Activated naive CD4-positive, alpha-beta T cell treated with anti-CD3 and anti-CD28 coated beads, Interleukin-2, amount 10 ng/mL, durations not matched to agents 7 days and 5 days (primary cell): ENCODE results near the gene ASIC4.

Source experiments
- CTCF ChIA-PET: fragments of 350-600 bp; sonication (Branson Sonifier 250); formaldehyde crosslinking; loops from one replicate; lab custom pipeline; 2021; ENCODE audit warnings: antibody characterized with exemption; lab: Charles Lee
- DNase-seq: peaks from one replicate; pipeline ENCODE4 v3.0.0-alpha.2; 2020
- H3K27ac Mint-ChIP-seq: one replicate; pipeline ENCODE4 v1.8.0; 2021; ENCODE audit warnings: mild to moderate bottlenecking, moderate library complexity, mixed read lengths
- H3K27me3 Mint-ChIP-seq: one replicate; pipeline ENCODE4 v1.8.0; 2021; ENCODE audit warnings: mild to moderate bottlenecking, mixed read lengths
- H3K36me3 Mint-ChIP-seq: one replicate; pipeline ENCODE4 v1.8.0; 2021; ENCODE audit warnings: mixed read lengths
- H3K4me1 Mint-ChIP-seq: one replicate; pipeline ENCODE4 v1.8.0; 2021; ENCODE audit warnings: mixed read lengths
- H3K4me3 Mint-ChIP-seq: one replicate; pipeline ENCODE4 v1.8.0; 2021; ENCODE audit warnings: mild to moderate bottlenecking, moderate library complexity, mixed read lengths
- H3K9me3 Mint-ChIP-seq: one replicate; pipeline ENCODE4 v1.8.0; 2021; ENCODE audit warnings: mixed read lengths

ASIC4 gene, protein sequence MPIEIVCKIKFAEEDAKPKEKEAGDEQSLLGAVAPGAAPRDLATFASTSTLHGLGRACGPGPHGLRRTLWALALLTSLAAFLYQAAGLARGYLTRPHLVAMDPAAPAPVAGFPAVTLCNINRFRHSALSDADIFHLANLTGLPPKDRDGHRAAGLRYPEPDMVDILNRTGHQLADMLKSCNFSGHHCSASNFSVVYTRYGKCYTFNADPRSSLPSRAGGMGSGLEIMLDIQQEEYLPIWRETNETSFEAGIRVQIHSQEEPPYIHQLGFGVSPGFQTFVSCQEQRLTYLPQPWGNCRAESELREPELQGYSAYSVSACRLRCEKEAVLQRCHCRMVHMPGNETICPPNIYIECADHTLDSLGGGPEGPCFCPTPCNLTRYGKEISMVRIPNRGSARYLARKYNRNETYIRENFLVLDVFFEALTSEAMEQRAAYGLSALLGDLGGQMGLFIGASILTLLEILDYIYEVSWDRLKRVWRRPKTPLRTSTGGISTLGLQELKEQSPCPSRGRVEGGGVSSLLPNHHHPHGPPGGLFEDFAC

DNA sequence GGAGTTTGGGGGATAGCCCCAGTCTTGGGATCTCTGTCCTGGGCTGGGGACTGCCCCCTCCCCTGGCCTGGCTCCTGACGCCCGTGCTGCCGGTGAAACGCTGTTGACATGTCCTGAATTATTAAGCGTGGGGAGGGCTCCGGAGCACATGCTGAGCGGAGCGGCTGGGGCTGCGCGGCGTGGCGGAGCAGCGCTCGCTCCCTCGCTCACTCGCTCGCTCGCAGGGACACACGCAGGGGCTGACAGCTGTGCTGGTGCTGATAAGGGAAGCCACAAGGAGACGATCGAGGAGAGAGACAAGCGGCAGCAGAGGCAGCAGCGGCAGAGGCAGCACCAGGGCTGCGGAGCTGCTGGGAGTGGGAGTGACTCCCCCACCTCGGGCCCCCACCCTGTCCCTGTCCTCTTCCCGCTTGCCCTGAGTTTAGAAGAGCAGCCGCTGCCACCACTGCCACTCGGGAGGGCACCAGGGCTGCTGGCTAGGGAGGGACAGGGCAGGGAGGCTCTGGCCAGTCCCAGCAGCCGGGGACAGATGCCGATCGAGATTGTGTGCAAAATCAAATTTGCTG is at the start of gene ASIC4:
Gene ASIC4 (plus strand): TSS at position 287 of the 566 bp plus-strand sequence. CDS start 243 bp downstream, at position 530.
- no peak for DNase-seq
- Mint-ChIP-seq H3K27ac (no peak within 1 kb of the TSS), H3K4me1 (peaks cover 13% of the 10 kb centered on the region), H3K27me3 (peaks cover 96% of the 10 kb centered on the region), H3K36me3 (no peaks in the 10 kb centered on the region), H3K9me3 (no peaks in the 10 kb centered on the region), H3K4me3 (no peak within 1 kb of the TSS)
- CTCF ChIA-PET, result interaction anchor here (0.7 kb wide), 1 partner anchor 19 kb away, joined by 3 read pairs; a partner anchor contains a TSS

DNA sequence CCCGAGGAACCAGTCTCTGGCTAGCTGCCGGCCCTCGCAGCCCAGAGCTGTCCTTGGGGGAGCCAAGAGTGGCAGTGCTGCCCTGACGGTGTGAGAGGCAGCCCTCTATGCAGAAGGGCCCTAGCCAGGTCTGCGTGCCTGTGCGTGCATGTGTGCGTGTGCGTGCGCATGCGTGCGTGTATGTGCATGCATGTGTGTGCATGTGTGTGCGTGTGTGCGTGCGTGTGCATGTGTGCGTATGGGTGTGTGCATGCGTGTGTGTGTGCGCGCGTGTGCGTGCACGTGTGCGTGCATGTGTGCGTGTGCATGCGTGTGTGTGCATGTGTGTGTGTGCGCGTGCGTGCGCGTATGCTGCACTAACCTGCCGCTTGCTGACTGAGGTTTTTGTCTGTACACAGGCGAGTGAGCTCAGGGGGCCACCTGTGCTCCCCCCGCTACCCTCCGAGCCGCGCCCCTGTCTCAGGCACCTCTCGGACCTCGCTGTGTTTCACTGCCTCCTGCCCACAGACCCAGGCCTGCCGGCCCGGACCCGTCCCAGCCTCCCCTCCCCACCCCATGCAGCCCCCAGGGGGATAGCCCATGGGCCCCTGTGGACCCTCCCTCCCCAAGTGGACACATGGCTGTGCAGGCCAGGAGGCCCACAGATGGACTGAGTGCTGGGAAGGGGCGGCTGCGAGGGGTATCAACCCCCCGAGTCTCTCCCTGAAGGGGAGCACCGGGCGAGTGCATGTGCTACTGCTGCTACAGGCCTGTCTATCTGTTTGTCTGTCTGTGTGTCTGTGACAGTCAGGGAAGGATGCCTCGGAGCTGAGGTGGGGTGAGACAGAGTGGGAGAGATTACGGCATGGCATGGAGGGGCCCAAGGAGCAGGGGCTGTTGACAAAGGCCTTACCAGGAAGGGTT is 48.4 kb upstream of the ASIC4 start:
- peaks cover 3% of the 10 kb centered on the region for H3K4me1 Mint-ChIP-seq
- no peaks in the 10 kb centered on the region for H3K9me3 Mint-ChIP-seq
- no peak for DNase-seq
- H3K27ac Mint-ChIP-seq, result no peak overlapping the region
- no peaks in the 10 kb centered on the region for H3K36me3 Mint-ChIP-seq
- no peaks in the 10 kb centered on the region for H3K27me3 Mint-ChIP-seq
- CTCF ChIA-PET, result no interaction called here
- H3K4me3 Mint-ChIP-seq, result no peak overlapping the region

DNA sequence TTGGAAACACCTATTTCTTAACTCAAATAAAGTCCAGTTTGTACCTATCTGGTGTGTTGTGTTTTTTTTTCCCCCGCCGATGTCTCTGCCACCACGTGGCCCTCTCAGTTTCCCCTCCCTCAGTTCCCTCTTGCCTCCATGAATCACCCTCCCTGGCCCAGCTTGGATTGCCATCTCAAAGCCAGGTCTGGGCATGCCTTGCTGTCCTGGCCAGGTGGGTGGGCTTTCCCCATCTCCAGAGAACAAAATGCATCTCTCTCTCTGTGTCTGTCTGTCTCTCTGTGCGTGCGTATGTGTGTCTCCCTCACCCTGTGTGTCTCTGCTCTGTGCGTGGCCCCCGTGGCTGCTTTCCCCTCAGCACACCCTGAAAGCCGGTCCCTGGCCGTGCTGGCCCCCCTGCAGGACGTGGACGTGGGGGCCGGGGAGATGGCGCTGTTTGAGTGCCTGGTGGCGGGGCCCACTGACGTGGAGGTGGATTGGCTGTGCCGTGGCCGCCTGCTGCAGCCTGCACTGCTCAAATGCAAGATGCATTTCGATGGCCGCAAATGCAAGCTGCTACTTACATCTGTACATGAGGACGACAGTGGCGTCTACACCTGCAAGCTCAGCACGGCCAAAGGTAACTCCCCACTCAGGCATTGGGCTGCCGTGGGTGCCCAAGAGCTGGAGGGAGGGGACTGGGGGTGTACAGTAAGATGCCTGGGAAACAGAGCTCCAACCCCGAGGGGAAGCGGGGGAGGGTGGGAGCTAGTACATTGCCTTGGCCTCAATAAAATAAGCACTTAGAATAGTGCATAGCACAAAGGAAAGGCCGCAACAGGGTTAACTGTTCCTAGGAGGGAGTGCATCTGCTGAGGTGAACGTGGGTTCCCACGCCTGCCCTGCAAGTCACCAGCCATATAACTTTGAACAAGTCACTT is 47.2 kb upstream of the ASIC4 start:
- no peak for DNase-seq
- Mint-ChIP-seq H3K36me3 (no peaks in the 10 kb centered on the region), H3K27me3 (no peaks in the 10 kb centered on the region), H3K27ac (no peak overlapping the region), H3K4me3 (no peak overlapping the region), H3K4me1 (no peaks in the 10 kb centered on the region), H3K9me3 (no peaks in the 10 kb centered on the region)
- CTCF ChIA-PET, result interaction anchor here (0.8 to 1.0 kb wide), 3 partner anchors 8 to 63 kb away, joined by 3 to 5 read pairs (median 4); no protein-coding TSS in a partner anchor

DNA sequence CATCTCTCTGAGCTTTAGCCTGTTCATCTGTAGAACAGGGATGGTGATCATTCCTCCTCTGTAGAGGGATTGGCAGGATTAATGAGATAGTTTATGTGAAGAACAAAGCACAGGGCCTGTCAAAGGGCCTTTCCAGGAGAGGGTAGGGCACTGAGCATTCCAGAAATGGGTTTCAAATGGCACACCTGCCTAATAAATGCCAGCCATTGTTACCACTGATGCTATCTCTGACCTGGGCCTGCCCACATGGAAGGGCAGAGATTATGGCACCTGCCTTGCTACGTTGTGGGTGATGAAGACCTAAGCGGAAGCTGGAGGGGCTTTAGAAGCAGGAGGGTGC is 46.6 kb upstream of the ASIC4 start:
- Mint-ChIP-seq H3K9me3 (no peaks in the 10 kb centered on the region), H3K27me3 (no peaks in the 10 kb centered on the region), H3K36me3 (no peaks in the 10 kb centered on the region), H3K4me3 (no peak overlapping the region), H3K27ac (no peak overlapping the region), H3K4me1 (no peaks in the 10 kb centered on the region)
- CTCF ChIA-PET, result interaction anchor here (0.8 to 1.0 kb wide), 3 partner anchors 8 to 62 kb away, joined by 3 to 5 read pairs (median 4); no protein-coding TSS in a partner anchor
- DNase-seq, result no peak

DNA sequence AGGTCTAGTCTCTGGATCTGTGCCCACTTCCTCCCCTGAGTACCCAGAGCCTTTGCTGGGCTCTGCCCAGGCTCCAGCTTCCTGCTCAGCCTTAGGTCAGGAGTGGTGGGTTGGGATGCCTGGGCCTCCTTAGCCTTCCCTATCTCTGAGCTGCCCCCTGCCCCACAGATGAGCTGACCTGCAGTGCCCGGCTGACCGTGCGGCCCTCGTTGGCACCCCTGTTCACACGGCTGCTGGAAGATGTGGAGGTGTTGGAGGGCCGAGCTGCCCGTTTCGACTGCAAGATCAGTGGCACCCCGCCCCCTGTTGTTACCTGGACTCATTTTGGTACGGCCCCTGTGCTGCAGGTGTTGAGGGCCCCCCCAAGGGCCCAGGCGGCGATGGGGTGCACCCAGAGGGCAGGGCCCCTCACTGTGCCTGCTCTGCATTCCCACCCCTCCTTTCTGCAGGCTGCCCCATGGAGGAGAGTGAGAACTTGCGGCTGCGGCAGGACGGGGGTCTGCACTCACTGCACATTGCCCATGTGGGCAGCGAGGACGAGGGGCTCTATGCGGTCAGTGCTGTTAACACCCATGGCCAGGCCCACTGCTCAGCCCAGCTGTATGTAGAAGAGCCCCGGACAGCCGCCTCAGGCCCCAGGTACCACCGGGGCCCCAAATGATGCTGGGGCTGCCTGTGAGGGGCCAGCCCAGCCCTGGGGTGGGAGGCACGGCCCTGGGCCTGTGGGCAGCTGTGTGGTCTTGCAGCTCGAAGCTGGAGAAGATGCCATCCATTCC is 45.7 kb upstream of the ASIC4 start:
- H3K4me1 Mint-ChIP-seq, result no peaks in the 10 kb centered on the region
- H3K27me3 Mint-ChIP-seq, result no peaks in the 10 kb centered on the region
- H3K36me3 Mint-ChIP-seq, result no peaks in the 10 kb centered on the region
- H3K4me3 Mint-ChIP-seq, result no peak overlapping the region
- no peaks in the 10 kb centered on the region for H3K9me3 Mint-ChIP-seq
- no peak for DNase-seq
- no peak overlapping the region for H3K27ac Mint-ChIP-seq
- CTCF ChIA-PET, result interaction anchor here (0.6 to 1.4 kb wide), 3 partner anchors 9 to 57 kb away, joined by 3 to 4 read pairs (median 3); no protein-coding TSS in a partner anchor

DNA sequence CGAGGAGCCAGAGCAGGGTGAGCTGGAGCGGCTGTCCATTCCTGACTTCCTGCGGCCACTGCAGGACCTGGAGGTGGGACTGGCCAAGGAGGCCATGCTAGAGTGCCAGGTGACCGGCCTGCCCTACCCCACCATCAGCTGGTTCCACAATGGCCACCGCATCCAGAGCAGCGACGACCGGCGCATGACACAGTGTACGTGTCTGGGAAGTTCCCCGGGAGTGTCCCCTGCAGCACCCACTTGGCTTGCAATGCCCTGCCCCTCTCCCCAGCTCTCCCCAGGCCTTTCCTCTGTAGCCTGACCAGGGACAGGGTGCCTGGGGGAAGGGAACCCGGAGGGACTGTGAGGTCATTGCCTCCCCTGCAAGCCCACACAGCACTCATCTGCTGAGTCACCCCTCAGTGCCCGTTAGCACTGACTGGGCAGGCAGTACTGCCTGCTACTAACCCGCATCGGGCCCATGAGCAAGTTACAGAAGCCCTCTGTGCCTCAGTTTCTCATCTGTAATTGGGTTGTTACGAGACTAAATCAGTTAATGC is 45.0 kb upstream of the ASIC4 start:
- Mint-ChIP-seq H3K27ac (no peak overlapping the region), H3K36me3 (no peaks in the 10 kb centered on the region), H3K9me3 (no peaks in the 10 kb centered on the region), H3K27me3 (no peaks in the 10 kb centered on the region), H3K4me3 (no peak overlapping the region), H3K4me1 (no peaks in the 10 kb centered on the region)
- no peak for DNase-seq
- CTCF ChIA-PET, result interaction anchor here (1.4 kb wide), 1 partner anchor 16 kb away, joined by 3 read pairs; no protein-coding TSS in a partner anchor

DNA sequence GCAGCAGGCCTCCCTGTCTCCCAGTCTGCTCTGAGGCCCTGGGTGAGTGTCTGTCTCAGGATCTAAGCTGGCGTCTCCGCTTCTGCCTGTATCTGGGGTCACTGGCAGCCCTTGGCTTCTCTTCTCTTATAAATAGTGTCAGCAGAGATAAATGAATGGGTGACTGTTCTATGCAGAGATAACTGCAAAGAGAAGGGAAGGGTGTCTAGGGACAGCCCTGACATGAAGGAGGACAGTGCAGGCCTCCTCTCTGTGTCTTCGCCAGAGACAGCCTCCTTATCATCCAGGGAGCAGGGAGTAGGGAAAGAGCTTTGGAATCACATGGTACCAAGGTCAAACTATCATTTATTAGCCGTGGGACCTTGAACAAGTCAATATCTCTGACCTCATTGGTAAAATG is 43.9 kb upstream of the ASIC4 start:
- Mint-ChIP-seq H3K4me3 (no peak overlapping the region), H3K27me3 (peaks cover 4% of the 10 kb centered on the region), H3K27ac (no peak overlapping the region), H3K36me3 (no peaks in the 10 kb centered on the region), H3K9me3 (no peaks in the 10 kb centered on the region), H3K4me1 (no peaks in the 10 kb centered on the region)
- no peak for DNase-seq
- CTCF ChIA-PET, result interaction anchor here (0.9 to 1.7 kb wide), 2 partner anchors 59 to 121 kb away, joined by 3 to 7 read pairs; no protein-coding TSS in a partner anchor

DNA sequence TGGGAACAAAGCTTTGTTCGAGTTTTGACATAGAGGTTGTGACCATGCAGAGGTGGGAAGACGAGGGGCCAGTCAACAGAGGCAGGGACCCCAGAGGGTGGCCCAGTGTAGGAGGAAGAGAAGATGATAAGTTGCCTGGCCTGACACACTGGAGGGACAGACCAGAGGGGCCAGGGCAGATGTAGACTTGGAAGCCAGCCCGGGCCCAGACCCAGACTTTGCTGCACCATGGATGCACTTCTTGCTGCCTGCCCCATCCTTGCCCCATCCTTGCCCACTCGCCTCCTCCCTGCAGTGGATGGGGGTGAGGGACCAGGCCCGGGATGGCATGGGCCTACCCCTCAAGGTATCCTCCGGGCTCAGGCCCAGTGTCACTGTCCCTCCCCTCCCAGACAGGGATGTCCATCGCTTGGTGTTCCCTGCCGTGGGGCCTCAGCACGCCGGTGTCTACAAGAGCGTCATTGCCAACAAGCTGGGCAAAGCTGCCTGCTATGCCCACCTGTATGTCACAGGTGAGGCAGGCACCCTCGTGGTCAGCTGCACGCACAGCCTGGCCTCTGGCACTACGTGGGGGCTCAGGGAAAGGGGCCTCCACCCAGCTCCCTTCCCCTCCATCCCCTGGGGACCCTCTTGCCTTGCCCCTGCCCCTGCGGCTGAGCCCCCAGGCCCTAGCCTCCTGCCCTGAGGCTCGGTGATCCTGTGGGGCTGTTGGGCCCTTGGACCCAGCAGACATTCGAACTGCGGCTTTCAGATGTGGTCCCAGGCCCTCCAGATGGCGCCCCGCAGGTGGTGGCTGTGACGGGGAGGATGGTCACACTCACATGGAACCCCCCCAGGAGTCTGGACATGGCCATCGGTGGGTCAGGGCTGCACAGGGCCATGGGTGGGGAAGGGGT is 42.6 kb upstream of the ASIC4 start:
- DNase-seq, result no peak
- H3K27me3 Mint-ChIP-seq, result peaks cover 11% of the 10 kb centered on the region
- H3K27ac Mint-ChIP-seq, result no peak overlapping the region
- H3K9me3 Mint-ChIP-seq, result no peaks in the 10 kb centered on the region
- no peak overlapping the region for H3K4me3 Mint-ChIP-seq
- H3K4me1 Mint-ChIP-seq, result peaks cover 4% of the 10 kb centered on the region
- CTCF ChIA-PET, result interaction anchor here (0.9 to 7.6 kb wide), 3 partner anchors 57 to 120 kb away, joined by 3 to 66 read pairs (median 7); no protein-coding TSS in a partner anchor
- no peaks in the 10 kb centered on the region for H3K36me3 Mint-ChIP-seq

DNA sequence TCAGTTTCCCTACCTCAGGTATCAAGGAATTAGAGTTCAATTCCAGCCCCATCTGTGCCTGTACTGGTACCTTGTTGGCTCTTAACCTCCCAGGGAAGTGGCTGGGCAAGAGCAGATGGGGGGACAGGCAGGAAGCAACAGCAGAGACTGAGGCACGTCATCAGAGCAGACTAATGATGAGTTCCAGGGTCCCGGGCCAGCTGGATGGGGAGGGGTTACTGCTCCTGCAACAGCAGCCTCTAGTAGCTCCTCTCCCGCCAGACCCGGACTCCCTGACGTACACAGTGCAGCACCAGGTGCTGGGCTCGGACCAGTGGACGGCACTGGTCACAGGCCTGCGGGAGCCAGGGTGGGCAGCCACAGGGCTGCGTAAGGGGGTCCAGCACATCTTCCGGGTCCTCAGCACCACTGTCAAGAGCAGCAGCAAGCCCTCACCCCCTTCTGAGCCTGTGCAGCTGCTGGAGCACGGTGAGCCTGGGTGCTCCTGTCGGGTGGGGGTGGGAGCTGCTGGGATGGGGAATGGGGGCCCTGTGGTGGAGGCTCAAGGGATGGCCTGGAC is 41.6 kb upstream of the ASIC4 start:
- no peak overlapping the region for H3K4me3 Mint-ChIP-seq
- CTCF ChIA-PET, result interaction anchor here (1.0 to 7.6 kb wide), 3 partner anchors 23 to 68 kb away, joined by 3 to 66 read pairs (median 5); a partner anchor contains a TSS
- H3K27me3 Mint-ChIP-seq, result peaks cover 20% of the 10 kb centered on the region
- H3K9me3 Mint-ChIP-seq, result no peaks in the 10 kb centered on the region
- H3K4me1 Mint-ChIP-seq, result peaks cover 4% of the 10 kb centered on the region
- H3K36me3 Mint-ChIP-seq, result no peaks in the 10 kb centered on the region
- no peak for DNase-seq
- H3K27ac Mint-ChIP-seq, result no peak overlapping the region

DNA sequence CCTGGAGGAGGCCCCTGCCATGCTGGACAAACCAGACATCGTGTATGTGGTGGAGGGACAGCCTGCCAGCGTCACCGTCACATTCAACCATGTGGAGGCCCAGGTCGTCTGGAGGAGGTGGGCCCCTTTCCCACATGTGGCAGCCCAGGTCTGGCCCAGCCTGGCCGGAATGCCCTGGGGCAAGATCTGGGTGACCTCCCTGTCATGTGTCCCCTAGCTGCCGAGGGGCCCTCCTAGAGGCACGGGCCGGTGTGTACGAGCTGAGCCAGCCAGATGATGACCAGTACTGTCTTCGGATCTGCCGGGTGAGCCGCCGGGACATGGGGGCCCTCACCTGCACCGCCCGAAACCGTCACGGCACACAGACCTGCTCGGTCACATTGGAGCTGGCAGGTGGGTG is 40.8 kb upstream of the ASIC4 start:
- no peak overlapping the region for H3K27ac Mint-ChIP-seq

More for the DNA sequence above, 40.8 kb upstream of the ASIC4 start:
- no peak overlapping the region for H3K4me3 Mint-ChIP-seq
- peaks cover 21% of the 10 kb centered on the region for H3K27me3 Mint-ChIP-seq
- H3K9me3 Mint-ChIP-seq, result no peaks in the 10 kb centered on the region
- DNase-seq, result no peak
- peaks cover 4% of the 10 kb centered on the region for H3K4me1 Mint-ChIP-seq
- no peaks in the 10 kb centered on the region for H3K36me3 Mint-ChIP-seq
- CTCF ChIA-PET, result interaction anchor here (1.0 to 7.6 kb wide), 3 partner anchors 22 to 68 kb away, joined by 3 to 66 read pairs (median 5); a partner anchor contains a TSS
